IMR-90 (cell line): Measurements from ENCODE around the gene MRS2. TPM values are rescaled to one million over a fixed set of nuclear protein-coding genes. Genes with fewer than 3 reads are reported as not detected.
A peak's percentile ranks its signal among the peaks of the same experiment; 100 is the strongest.

Source experiments
- ATAC-seq: fragments of 200-7000 bp; cut with Tn5 transposase; 2 replicates; pipeline ENCODE4 v1.9.1; 2020; ENCODE audit warnings: low read depth, mild to moderate bottlenecking, moderate library complexity
- BruUV-seq: library from RNA; stranded (reverse); fragments of 400-500 nt; replicated peaks from 2 replicates; lab custom pipeline; 2021; lab: Mats Ljungman, UMichigan
- CTCF ChIA-PET: fragments of 300-600 bp; formaldehyde crosslinking; extraction: SDS; loops from one replicate; lab custom pipeline; 2021; ENCODE audit warnings: antibody characterized with exemption; lab: Yijun Ruan, JAX
- POLR2A ChIA-PET: fragments of 300-600 bp; sonication (Branson Sonifier 250); formaldehyde crosslinking; loops from one replicate; lab custom pipeline; 2022; ENCODE audit warnings: antibody characterized with exemption; ENCODE audit not compliant: unreplicated experiment; lab: Charles Lee
- DNase-seq: peaks from one replicate; pipeline ENCODE4 v3.0.0; 2013
- H2AFZ ChIP-seq: replicated peaks from 2 replicates; pipeline ENCODE3; 2013; ENCODE audit warnings: low read length, mild to moderate bottlenecking; ENCODE audit not compliant: poor library complexity
- H2AK5ac ChIP-seq: 2 replicates; pipeline ENCODE4 v1.6.1; 2013; ENCODE audit warnings: low read depth, low read length, inconsistent platforms
- H2AK9ac ChIP-seq: replicated peaks from 2 replicates; pipeline ENCODE3; 2013; ENCODE audit warnings: mild to moderate bottlenecking, low read depth, low read length, moderate library complexity; ENCODE audit not compliant: poor library complexity
- H2BK120ac ChIP-seq: 2 replicates; pipeline ENCODE4 v1.6.1; 2013; ENCODE audit warnings: low read depth, low read length, inconsistent platforms
- H2BK15ac ChIP-seq: 3 replicates; pipeline ENCODE4 v1.6.1; 2013; ENCODE audit warnings: low read depth, low read length, inconsistent platforms
- H2BK20ac ChIP-seq: 2 replicates; pipeline ENCODE4 v1.6.1; 2013; ENCODE audit warnings: low read depth, mild to moderate bottlenecking, inconsistent platforms, low read length, moderate library complexity
- H2BK5ac ChIP-seq: 2 replicates; pipeline ENCODE4 v1.6.1; 2013; ENCODE audit warnings: mild to moderate bottlenecking, low read depth, low read length, inconsistent platforms; ENCODE audit not compliant: poor library complexity, severe bottlenecking
- H3K14ac ChIP-seq: replicated peaks from 2 replicates; pipeline ENCODE4 v1.6.1; 2013; ENCODE audit warnings: low read depth, low read length, inconsistent platforms
- H3K18ac ChIP-seq: 2 replicates; pipeline ENCODE4 v1.6.1; 2013; ENCODE audit warnings: low read depth, low read length, control low read depth
- H3K23ac ChIP-seq: 2 replicates; pipeline ENCODE4 v1.6.1; 2013; ENCODE audit warnings: low read depth, low read length, inconsistent platforms
- H3K27ac ChIP-seq: 2 replicates; pipeline ENCODE4 v1.5.1; 2013; ENCODE audit warnings: mild to moderate bottlenecking, control low read depth, low read length; ENCODE audit not compliant: insufficient read depth
- H3K27me3 ChIP-seq: 2 replicates; pipeline ENCODE4 v1.6.1; 2013; ENCODE audit warnings: low read length; ENCODE audit not compliant: control insufficient read depth, insufficient read depth
- H3K36me3 ChIP-seq: 2 replicates; pipeline ENCODE4 v1.6.1; 2013; ENCODE audit warnings: low read length, mixed read lengths; ENCODE audit not compliant: control insufficient read depth, insufficient read depth
- H3K4ac ChIP-seq: 2 replicates; pipeline ENCODE4 v1.6.1; 2013; ENCODE audit warnings: low read depth, low read length, inconsistent platforms
- H3K4me1 ChIP-seq: 2 replicates; pipeline ENCODE4 v1.6.1; 2013; ENCODE audit warnings: low read length, mixed read lengths; ENCODE audit not compliant: control insufficient read depth, insufficient read depth
- H3K4me2 ChIP-seq: 2 replicates; pipeline ENCODE4 v1.6.1; 2013; ENCODE audit warnings: low read depth, mild to moderate bottlenecking, control low read depth, low read length, moderate library complexity
- H3K4me3 ChIP-seq: 2 replicates; pipeline ENCODE4 v1.5.1; 2013; ENCODE audit warnings: low read depth, mild to moderate bottlenecking, control low read depth, low read length, moderate library complexity; ENCODE audit not compliant: insufficient read depth
- H3K56ac ChIP-seq: 2 replicates; pipeline ENCODE4 v1.6.1; 2013; ENCODE audit warnings: low read length, inconsistent platforms; ENCODE audit not compliant: insufficient read depth; ENCODE audit errors: extremely low read depth
- H3K79me1 ChIP-seq, 2 experiments: 2 replicates each; pipeline ENCODE4 v1.6.1; 2013; ENCODE audit warnings: low read length in 2 of 2, inconsistent platforms in 1 of 2, low read depth in 1 of 2
- H3K9ac ChIP-seq: 2 replicates; pipeline ENCODE4 v1.6.1; 2013; ENCODE audit warnings: low read depth, low read length, control low read depth
- H3K9me1 ChIP-seq: 2 replicates; pipeline ENCODE4 v1.6.1; 2013; ENCODE audit warnings: low read length, inconsistent platforms; ENCODE audit not compliant: insufficient read depth
- H3K9me3 ChIP-seq: 2 replicates; pipeline ENCODE4 v1.6.1; 2013; ENCODE audit warnings: low read length; ENCODE audit not compliant: control insufficient read depth, insufficient read depth
- H4K20me1 ChIP-seq: 2 replicates; pipeline ENCODE4 v1.6.1; 2013; ENCODE audit warnings: low read length, inconsistent platforms; ENCODE audit not compliant: insufficient read depth
- H4K5ac ChIP-seq: 2 replicates; pipeline ENCODE4 v1.6.1; 2013; ENCODE audit warnings: mild to moderate bottlenecking, low read depth, low read length, control low read depth
- H4K8ac ChIP-seq, 2 experiments: 2 replicates each; pipeline ENCODE4 v1.6.1; 2013; ENCODE audit warnings: low read depth in 2 of 2, low read length in 2 of 2, control low read depth in 1 of 2, inconsistent platforms in 1 of 2
- H4K91ac ChIP-seq: 2 replicates; pipeline ENCODE4 v1.6.1; 2013; ENCODE audit warnings: low read depth, low read length, inconsistent platforms; ENCODE audit not compliant: insufficient read depth
- BHLHE40 ChIP-seq: fragments of 150-350 bp; IDR thresholded peaks from 2 replicates; pipeline ENCODE4 v1.6.1; 2016; ENCODE audit warnings: mild to moderate bottlenecking, low read depth, low read length
- CEBPB ChIP-seq: IDR thresholded peaks from 2 replicates; pipeline ENCODE4 v1.6.1; 2012; ENCODE audit warnings: low read depth, low read length, improper control_type of control experiment
- CHD1 ChIP-seq: IDR thresholded peaks from 2 replicates; pipeline ENCODE4 v1.6.1; 2012; ENCODE audit warnings: low read depth, low read length, improper control_type of control experiment
- CTCF ChIP-seq: conservative IDR thresholded peaks from 2 replicates; pipeline ENCODE4 v1.5.1; 2012; ENCODE audit warnings: mild to moderate bottlenecking, low read depth, low read length, improper control_type of control experiment
- ELK1 ChIP-seq: fragments of 150-350 bp; IDR thresholded peaks from 2 replicates; pipeline ENCODE4 v1.6.1; 2016; ENCODE audit warnings: low read depth, mild to moderate bottlenecking, low read length, moderate library complexity, borderline replicate concordance
- FOS ChIP-seq: fragments of 150-350 bp; IDR thresholded peaks from 2 replicates; pipeline ENCODE4 v1.6.1; 2016; ENCODE audit warnings: low read depth, low read length
- MAFK ChIP-seq: IDR thresholded peaks from 2 replicates; pipeline ENCODE4 v1.6.1; 2012; ENCODE audit warnings: low read depth, low read length, improper control_type of control experiment
- MAZ ChIP-seq: IDR thresholded peaks from 2 replicates; pipeline ENCODE4 v1.6.1; 2012; ENCODE audit warnings: low read depth, mild to moderate bottlenecking, low read length, improper control_type of control experiment, moderate library complexity, borderline replicate concordance
- MXI1 ChIP-seq: IDR thresholded peaks from 2 replicates; pipeline ENCODE4 v1.6.1; 2012; ENCODE audit warnings: low read depth, mild to moderate bottlenecking, low read length, moderate library complexity, borderline replicate concordance
- NFE2L2 ChIP-seq: fragments of 150-350 bp; IDR thresholded peaks from 2 replicates; pipeline ENCODE4 v1.6.1; 2016; ENCODE audit warnings: low read depth, mild to moderate bottlenecking, low read length
- POLR2A ChIP-seq: IDR thresholded peaks from 2 replicates; pipeline ENCODE4 v1.6.1; 2012; ENCODE audit warnings: mild to moderate bottlenecking, low read depth, low read length
- RAD21 ChIP-seq: IDR thresholded peaks from 2 replicates; pipeline ENCODE4 v1.6.1; 2012; ENCODE audit warnings: low read length, improper control_type of control experiment
- RFX5 ChIP-seq: IDR thresholded peaks from 2 replicates; pipeline ENCODE4 v1.8.0; 2012; ENCODE audit warnings: low read depth, mild to moderate bottlenecking, low read length, moderate library complexity
- SMC3 ChIP-seq: fragments of 150-350 bp; IDR thresholded peaks from 2 replicates; pipeline ENCODE4 v1.6.1; 2016; ENCODE audit warnings: low read depth, mild to moderate bottlenecking, antibody characterized with exemption, low read length, moderate library complexity
- WGBS, 2 experiments: methylation state at CpG; one replicate each; pipeline versions ENCODE4 v1.1.5 to v1.1.7; 2013; ENCODE audit warnings: missing lambda C conversion rate in 2 of 2; ENCODE audit not compliant: insufficient read length in 1 of 2; ENCODE audit errors: extremely low coverage in 2 of 2; 5-methylcytosine and 5-hydroxymethylcytosine counted together
- dilution Hi-C: fragments of 300-500 bp; cut with HindIII; formaldehyde crosslinking; loops from one replicate; pipeline ENCODE4 v1.14.3; 2018; ENCODE audit warnings: low sequenced_read_pairs; ENCODE audit not compliant: unreplicated experiment
- in situ Hi-C: fragments of 300-500 bp; cut with MboI; formaldehyde crosslinking; loops from 3 replicates; pipeline ENCODE4 v1.14.3; 2019; ENCODE audit warnings: low sequenced_read_pairs, inconsistent platforms, mixed read lengths
- intact Hi-C: fragments of 100-400 bp; cut with micrococcal nuclease; formaldehyde crosslinking; loops from 2 replicates; pipeline ENCODE4 v1.10.0; 2022
- polyA plus RNA-seq, 3 experiments: library from polyadenylated mRNA; depleted of rRNA; stranded (reverse); fragments of >200 nt; gene quantifications; 2 replicates each; pipeline ENCODE4 v1.2.3, GENCODE V29; 2012; ENCODE audit warnings: low replicate concordance in 1 of 3
- total RNA-seq: library from RNA; depleted of rRNA; stranded (reverse); fragments of >200 nt; gene quantifications from 2 replicates; pipeline ENCODE4 v1.2.3, GENCODE V29; 2012

MRS2 gene
- total and polyA plus RNA-seq, 2 of the 4 experiments (the other 2 are of a cell fraction): 8.8 to 11.1 TPM

GRCh38 chr6:24403501-24403824 is 727 bp downstream of the MRS2 start:
- peak overlapping the region; percentile 86 for H3K4ac ChIP-seq
- H4K91ac ChIP-seq: peak overlapping the region; percentile 88; the same call in 1 of the 2 replicates
- CTCF ChIA-PET: no interaction called here
- H3K18ac ChIP-seq: no peak overlapping the region
- H2AK9ac ChIP-seq: peak overlapping the region; percentile 94
- no peak overlapping the region for H2AK5ac ChIP-seq
- peak overlapping the region; percentile 89 to 99 for H4K8ac ChIP-seq
- peak overlapping the region; percentile 41 for H3K27ac ChIP-seq
- no peak overlapping the region for H2BK20ac ChIP-seq
- dilution Hi-C loops (no loop called here), in situ Hi-C loops (no loop called here), intact Hi-C loops (no loop called here)
- ATAC-seq (no peak), DNase-seq (no peak)
- H2BK15ac ChIP-seq: no peak overlapping the region
- POLR2A ChIA-PET: no interaction called here
- peaks cover 6% of the 10 kb centered on the region for H3K36me3 ChIP-seq
- H3K79me1 ChIP-seq: peaks cover 10 to 27% of the 10 kb centered on the region in 2 experiments
- H4K5ac ChIP-seq: peak overlapping the region; percentile 19; the same call in 1 of the 2 replicates
- peak overlapping the region; percentile 94; the same call in 1 of the 2 replicates for H3K23ac ChIP-seq
- no peak for TF ChIP-seq NFE2L2
- TF ChIP-seq SMC3: no peak
- no peak for TF ChIP-seq MXI1
- TF ChIP-seq BHLHE40: no peak
- TF ChIP-seq FOS: no peak
- no peak for TF ChIP-seq CTCF
- no peak for TF ChIP-seq ELK1
- TF ChIP-seq RAD21: no peak
- TF ChIP-seq CEBPB: no peak
- no peak for TF ChIP-seq RFX5
- no peak for TF ChIP-seq POLR2A
- no peak for TF ChIP-seq MAZ
- TF ChIP-seq CHD1: no peak
- no peak for TF ChIP-seq MAFK
- no peaks in the 10 kb centered on the region; the same call in 1 of the 2 replicates for H3K4me1 ChIP-seq
- H2AFZ ChIP-seq: peak overlapping the region; percentile 100
- H3K9me1 ChIP-seq: peaks cover 2% of the 10 kb centered on the region; the same call in 1 of the 2 replicates
- peak overlapping the region; percentile 77 for H3K14ac ChIP-seq
- H4K20me1 ChIP-seq: no peaks in the 10 kb centered on the region; the same call in 1 of the 2 replicates
- no peaks in the 10 kb centered on the region for H3K27me3 ChIP-seq
- peak overlapping the region; percentile 85 for H3K9ac ChIP-seq
- H3K56ac ChIP-seq: 0 out of 2 replicates have a peak overlapping the region, but pooled peaks have one; percentile 3
- no TSS peak for BruUV-seq
- H3K9me3 ChIP-seq: no peaks in the 10 kb centered on the region
- H2BK5ac ChIP-seq: peak overlapping the region; percentile 46
- H3K4me3 ChIP-seq: peak overlapping the region; percentile 67
- no peak overlapping the region for H2BK120ac ChIP-seq
- H3K4me2 ChIP-seq: peak overlapping the region; percentile 84
- 20% methylated on average over 1 of the region's 12 CpGs; no CpG with 5 or more reads in 1 of the 2 experiments for WGBS, 2 experiments
